GM12874 (cell line): ENCODE data around the gene ZSCAN2.

Experiments
- CTCF ChIP-seq: IDR thresholded peaks from 2 replicates; pipeline ENCODE4 v1.5.1; 2011; ENCODE audit warnings: low read depth, mild to moderate bottlenecking, control low read depth, low read length, moderate library complexity; ENCODE audit not compliant: insufficient read depth

ZSCAN2 gene

GRCh38 chr15:84654689-84655453 lies 54.1 kb downstream of the ZSCAN2 start:
- peak; percentile 80 for TF ChIP-seq CTCF

DNA sequence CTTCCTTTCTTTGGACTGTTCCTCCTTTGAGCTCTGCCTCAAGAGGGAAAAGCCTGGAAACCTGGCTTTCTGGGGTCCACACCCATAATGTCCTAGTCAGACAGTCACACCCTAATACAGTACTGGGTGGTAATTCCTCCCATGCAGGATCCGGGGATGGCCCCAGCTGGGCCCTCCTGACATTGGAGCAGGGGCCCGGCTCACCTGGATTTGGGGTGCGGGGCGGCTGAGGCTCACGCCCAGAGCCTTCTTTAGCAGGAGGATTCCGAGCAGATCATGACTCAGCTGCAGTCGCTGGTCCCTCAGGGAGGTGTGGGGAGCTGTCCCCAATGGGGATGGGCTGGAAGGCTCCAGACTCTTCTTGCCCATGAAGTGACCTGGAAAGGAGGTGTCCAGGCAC lies 56.2 kb downstream of the ZSCAN2 start:
- no peak for TF ChIP-seq CTCF

DNA sequence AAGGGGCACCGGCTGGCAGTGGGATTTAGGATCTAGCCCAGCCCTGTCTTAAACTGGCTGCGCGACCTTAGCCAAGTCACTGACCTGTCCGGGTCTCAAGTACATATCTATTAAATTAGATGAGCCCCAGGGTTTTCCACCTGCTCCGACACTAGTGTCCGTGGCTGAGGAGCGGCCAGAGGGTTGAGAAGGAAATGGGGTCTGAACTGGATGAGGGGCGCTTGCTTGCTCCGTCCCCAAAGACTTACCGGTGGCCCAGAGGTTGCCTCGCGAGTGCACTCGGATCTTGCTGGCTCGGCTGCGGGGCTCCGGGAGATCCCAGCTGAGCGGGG lies 56.9 kb downstream of the ZSCAN2 start:
- TF ChIP-seq CTCF: no peak

- peak; percentile 74 for TF ChIP-seq CTCF
Measured at GRCh38 chr15:84658080-84658787, 57.4 kb downstream of the ZSCAN2 start, which contains the start of gene NMB. TSS of gene NMB (minus strand) at chr15:84658199. CDS start at chr15:84658152, 47 bp downstream.

DNA sequence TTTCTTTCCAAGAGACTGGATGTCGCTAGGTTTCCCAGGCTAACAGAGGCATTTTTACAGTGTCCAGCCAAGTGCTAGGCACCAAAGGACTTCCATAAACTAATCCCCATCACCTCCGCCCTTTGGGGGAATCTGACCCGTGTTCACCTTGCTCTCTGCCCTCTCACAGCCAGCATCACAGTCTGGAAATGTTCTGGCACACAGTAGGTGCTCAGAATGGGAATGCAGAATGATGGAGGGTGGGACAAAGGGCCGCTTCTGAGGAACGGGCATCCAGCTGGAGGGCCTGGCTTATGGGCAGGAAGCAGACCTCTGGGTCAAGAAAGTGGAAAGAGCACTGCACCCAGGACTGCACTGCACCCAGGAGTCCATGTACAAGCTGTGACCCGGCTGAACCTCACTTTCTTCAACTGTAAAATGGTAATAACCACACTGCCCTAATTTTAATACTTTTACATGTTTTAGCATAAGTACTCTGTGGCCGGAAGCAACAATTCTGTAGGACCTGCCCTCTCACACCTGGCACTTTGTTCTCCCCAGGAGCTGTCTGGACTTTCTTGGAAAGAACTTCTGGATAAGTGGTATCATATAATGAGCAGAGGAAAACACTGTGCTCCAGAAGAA lies 58.1 kb downstream of the ZSCAN2 start:
- no peak for TF ChIP-seq CTCF

DNA sequence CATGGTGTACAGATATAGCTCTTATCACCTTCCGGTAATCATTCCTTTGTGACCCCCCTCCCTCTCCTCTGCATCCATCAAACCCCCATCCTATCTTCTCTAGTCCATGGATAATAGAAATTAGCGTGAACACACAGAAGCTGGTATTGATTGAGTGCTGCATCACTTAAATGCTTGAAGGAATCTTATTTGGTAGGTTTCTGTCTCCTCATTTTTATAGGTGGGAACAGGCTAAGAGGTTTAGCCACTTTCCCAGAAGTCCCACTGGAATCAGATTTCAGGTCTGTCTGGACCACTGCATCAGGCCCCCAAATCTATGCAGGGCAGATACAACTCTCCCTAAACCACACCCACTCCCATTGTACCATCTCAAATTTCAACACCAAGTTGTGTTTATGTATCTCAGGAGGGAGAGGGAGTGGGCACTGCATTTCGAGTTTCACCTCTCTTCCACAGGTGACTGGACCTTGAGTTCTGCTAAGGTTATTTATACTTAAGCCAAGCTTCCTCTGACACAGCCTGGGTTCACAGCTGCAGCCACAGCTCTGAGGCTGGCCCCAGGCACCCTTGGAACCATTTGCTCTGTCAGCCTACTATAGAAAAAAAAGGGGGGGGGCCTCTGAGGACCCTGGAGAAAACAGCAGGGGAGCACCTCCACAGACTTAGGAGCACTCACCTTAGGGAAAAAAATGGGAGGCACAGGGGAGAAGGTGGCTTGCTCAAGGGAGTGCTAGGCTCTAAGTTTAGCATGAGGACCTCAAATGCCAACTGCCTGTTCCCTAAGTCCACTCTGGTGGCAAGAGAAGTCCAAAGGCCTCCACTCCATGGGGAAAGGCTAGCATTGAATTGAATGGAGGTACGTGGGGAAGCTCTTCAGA lies 59.3 kb downstream of the ZSCAN2 start:
- TF ChIP-seq CTCF: no peak
